Stimulated activated naive B cell treated with anti-CD40 and anti-IgM and Interleukin-4, amounts not matched to agents 10 μg/mL and 1 μg/mL and 100 μg/mL, for 72 hours (primary cell): ENCODE measurements around the gene WNT2.
A peak's percentile ranks its signal among the peaks of the same experiment; 100 is the strongest.

Source experiments
- ATAC-seq, 2 donors: fragments of 150-1000 bp; cut with Tn5 transposase; replicated peaks; 2 replicates each; pipeline ENCODE4 v1.10.0; 2021; ENCODE audit warnings: moderate library complexity in 1 of 2
- DNase-seq: peaks from one replicate; pipeline ENCODE4 v3.0.0; 2021
- H3K27ac Mint-ChIP-seq: one replicate; pipeline ENCODE4 v1.8.0; 2022; ENCODE audit warnings: mild to moderate bottlenecking, mixed read lengths
- H3K27me3 Mint-ChIP-seq, 2 donors: one replicate each; pipeline ENCODE4 v1.8.0; 2022; ENCODE audit warnings: mixed read lengths in 2 of 2
- H3K36me3 Mint-ChIP-seq, 2 donors: one replicate each; pipeline ENCODE4 v1.8.0; 2022; ENCODE audit warnings: mixed read lengths in 2 of 2, mild to moderate bottlenecking in 1 of 2
- H3K4me1 Mint-ChIP-seq, 2 donors: one replicate each; pipeline ENCODE4 v1.8.0; 2022; ENCODE audit warnings: mixed read lengths in 2 of 2, mild to moderate bottlenecking in 1 of 2
- H3K4me3 Mint-ChIP-seq, 2 donors: one replicate each; pipeline ENCODE4 v1.8.0; 2022; ENCODE audit warnings: mild to moderate bottlenecking in 2 of 2, mixed read lengths in 2 of 2, moderate library complexity in 1 of 2
- H3K9me3 Mint-ChIP-seq, 2 donors: one replicate each; pipeline ENCODE4 v1.8.0; 2022; ENCODE audit warnings: mixed read lengths in 2 of 2, mild to moderate bottlenecking in 1 of 2

The WNT2 gene

GRCh38 chr7:117237646-117238045 lies 85.2 kb downstream of the WNT2 start:
- Mint-ChIP-seq H3K9me3 (peaks cover 4 to 12% of the 10 kb centered on the region in 2 donors), H3K27ac (no peak overlapping the region), H3K4me3 (no peak overlapping the region), H3K27me3 (peaks cover 0 to 11% of the 10 kb centered on the region in 2 donors), H3K4me1 (no peaks in the 10 kb centered on the region), H3K36me3 (no peaks in the 10 kb centered on the region)
- no peak for DNase-seq
- peak; percentile 38 to 51 for ATAC-seq

GRCh38 chr7:117231047-117231359 lies 91.9 kb downstream of the WNT2 start:
- peaks cover 0 to 5% of the 10 kb centered on the region in 2 donors for H3K27me3 Mint-ChIP-seq
- peak in 1 of 2 donors; percentile 65 for ATAC-seq
- no peak overlapping the region for H3K4me3 Mint-ChIP-seq
- H3K36me3 Mint-ChIP-seq: peaks cover 0 to 2% of the 10 kb centered on the region in 2 donors
- DNase-seq: no peak
- no peak overlapping the region for H3K27ac Mint-ChIP-seq
- H3K9me3 Mint-ChIP-seq: peaks cover 10 to 15% of the 10 kb centered on the region in 2 donors
- H3K4me1 Mint-ChIP-seq: peaks cover 6 to 20% of the 10 kb centered on the region in 2 donors

GRCh38 chr7:117230276-117231046 lies 92.4 kb downstream of the WNT2 start:
- peaks cover 10 to 12% of the 10 kb centered on the region in 2 donors for H3K9me3 Mint-ChIP-seq
- H3K27ac Mint-ChIP-seq: no peak overlapping the region
- ATAC-seq (peak; percentile 90 to 95), DNase-seq (peak; percentile 49)
- peaks cover 0 to 2% of the 10 kb centered on the region in 2 donors for H3K36me3 Mint-ChIP-seq
- H3K27me3 Mint-ChIP-seq: peaks cover 0 to 5% of the 10 kb centered on the region in 2 donors
- peaks cover 6 to 20% of the 10 kb centered on the region in 2 donors for H3K4me1 Mint-ChIP-seq
- H3K4me3 Mint-ChIP-seq: peak overlapping the region in 1 of 2 donors; percentile 43

- peaks cover 10 to 11% of the 10 kb centered on the region in 2 donors for H3K9me3 Mint-ChIP-seq
- peak overlapping the region; percentile 52 for H3K27ac Mint-ChIP-seq
- no peaks in the 10 kb centered on the region for H3K27me3 Mint-ChIP-seq
- H3K36me3 Mint-ChIP-seq: peaks cover 0 to 2% of the 10 kb centered on the region in 2 donors
- H3K4me1 Mint-ChIP-seq: peaks cover 6 to 20% of the 10 kb centered on the region in 2 donors
- no peak overlapping the region for H3K4me3 Mint-ChIP-seq
- DNase-seq: no peak
- ATAC-seq: no peak
Observed at GRCh38 chr7:117229350-117229749, 93.5 kb downstream of the WNT2 start.

- Mint-ChIP-seq H3K4me1 (peaks cover 6 to 20% of the 10 kb centered on the region in 2 donors), H3K4me3 (no peak overlapping the region)
Observed at GRCh38 chr7:117227091-117227490, 95.8 kb downstream of the WNT2 start.

GRCh38 chr7:117225536-117225935 lies 97.3 kb downstream of the WNT2 start:
- no peaks in the 10 kb centered on the region for H3K27me3 Mint-ChIP-seq
- ATAC-seq (no peak), DNase-seq (no peak)
- peaks cover 0 to 11% of the 10 kb centered on the region in 2 donors for H3K4me1 Mint-ChIP-seq
- H3K9me3 Mint-ChIP-seq: no peaks in the 10 kb centered on the region
- no peak overlapping the region for H3K4me3 Mint-ChIP-seq
- H3K36me3 Mint-ChIP-seq: no peaks in the 10 kb centered on the region
- no peak overlapping the region for H3K27ac Mint-ChIP-seq

More at GRCh38 chr7:117227091-117227490, 95.8 kb downstream of the WNT2 start:
- DNase-seq: no peak
- ATAC-seq: no peak
- no peaks in the 10 kb centered on the region for H3K27me3 Mint-ChIP-seq
- peaks cover 5% of the 10 kb centered on the region in 2 donors for H3K9me3 Mint-ChIP-seq
- peaks cover 0 to 2% of the 10 kb centered on the region in 2 donors for H3K36me3 Mint-ChIP-seq
- H3K27ac Mint-ChIP-seq: no peak overlapping the region
